GM18951 (cell line): Measurements from ENCODE around the gene DCLRE1C.
"Not testable (repeated sequence)": the region's sequence is repeated elsewhere in the genome, so short reads cannot be mapped to it uniquely, and the experiment has no call there.

ENCODE experiments used
- POLR2A ChIP-seq: IDR thresholded peaks from 4 replicates; pipeline ENCODE4 v1.6.1; 2011; ENCODE audit warnings: mild to moderate bottlenecking; ENCODE audit not compliant: insufficient read length, insufficient read depth; ENCODE audit errors: extremely low read depth
- in situ Hi-C: fragments of 300-500 bp; cut with MboI; formaldehyde crosslinking; loops from one replicate; pipeline ENCODE4 v1.12.0; 2022; ENCODE audit warnings: low sequenced_read_pairs, mixed read lengths, inconsistent platforms; ENCODE audit not compliant: unreplicated experiment

Gene DCLRE1C

GRCh38 chr10:14958872-14959220, 5.0 kb upstream of the DCLRE1C start:
- in situ Hi-C loops: no loop called here
- TF ChIP-seq POLR2A: no peak

GRCh38 chr10:14954934-14955333, 1.0 kb upstream of the DCLRE1C start:
- no peak for TF ChIP-seq POLR2A
- in situ Hi-C loops: no loop called here

- no peak for TF ChIP-seq POLR2A
- in situ Hi-C loops: no loop called here
These were observed 384 bp downstream of the DCLRE1C start for GRCh38 chr10:14953424-14954000.

- in situ Hi-C loops: no loop called here
- no peak for TF ChIP-seq POLR2A
These were observed 959 bp downstream of the DCLRE1C start for GRCh38 chr10:14952851-14953423.

GRCh38 chr10:14949291-14949690, 4.6 kb downstream of the DCLRE1C start:
- in situ Hi-C loops: no loop called here
- no peak for TF ChIP-seq POLR2A

- in situ Hi-C loops: no loop called here
- no peak for TF ChIP-seq POLR2A
These were observed 6.6 kb downstream of the DCLRE1C start for GRCh38 chr10:14947268-14947667.

- in situ Hi-C loops: no loop called here
- TF ChIP-seq POLR2A: no peak
These were observed 8.8 kb downstream of the DCLRE1C start for GRCh38 chr10:14945108-14945507.

GRCh38 chr10:14942950-14943338, 11.0 kb downstream of the DCLRE1C start:
- in situ Hi-C loops: loop anchor here (5.0 kb wide), 1 partner anchor 79 kb away; no protein-coding TSS in a partner anchor

GRCh38 chr10:14942147-14942949, 11.5 kb downstream of the DCLRE1C start:
- in situ Hi-C loops: loop anchor here (5.0 kb wide), 1 partner anchor 80 kb away; no protein-coding TSS in a partner anchor

- in situ Hi-C loops: not testable (repeated sequence)
These were observed 14.9 kb downstream of the DCLRE1C start for GRCh38 chr10:14938971-14939370.

GRCh38 chr10:14936584-14936983, 17.3 kb downstream of the DCLRE1C start:
- no peak for TF ChIP-seq POLR2A
- in situ Hi-C loops: no loop called here

GRCh38 chr10:14930610-14931009, 23.3 kb downstream of the DCLRE1C start:
- TF ChIP-seq POLR2A: no peak
- in situ Hi-C loops: no loop called here

- TF ChIP-seq POLR2A: no peak
- in situ Hi-C loops: no loop called here
These were observed 27.0 kb downstream of the DCLRE1C start for GRCh38 chr10:14926722-14927416.

- TF ChIP-seq POLR2A: no peak
- in situ Hi-C loops: no loop called here
These were observed 27.8 kb downstream of the DCLRE1C start for GRCh38 chr10:14926061-14926470.
